ENCODE results near the gene VEPH1. TPM values are rescaled to one million over a fixed set of nuclear protein-coding genes. Genes with fewer than 3 reads are reported as not detected.

Gene VEPH1
- total RNA-seq, 1 experiment from 2014 or later, result 49.0 TPM

- DNase-seq (ENCODE audit: low read depth), result peak; percentile 58
These were observed 73.5 kb downstream of the VEPH1 start for GRCh38 chr3:157429708-157430107.

- no peak for DNase-seq (ENCODE audit: low read depth)
These were observed 74.4 kb downstream of the VEPH1 start for GRCh38 chr3:157428853-157429252.

DNA sequence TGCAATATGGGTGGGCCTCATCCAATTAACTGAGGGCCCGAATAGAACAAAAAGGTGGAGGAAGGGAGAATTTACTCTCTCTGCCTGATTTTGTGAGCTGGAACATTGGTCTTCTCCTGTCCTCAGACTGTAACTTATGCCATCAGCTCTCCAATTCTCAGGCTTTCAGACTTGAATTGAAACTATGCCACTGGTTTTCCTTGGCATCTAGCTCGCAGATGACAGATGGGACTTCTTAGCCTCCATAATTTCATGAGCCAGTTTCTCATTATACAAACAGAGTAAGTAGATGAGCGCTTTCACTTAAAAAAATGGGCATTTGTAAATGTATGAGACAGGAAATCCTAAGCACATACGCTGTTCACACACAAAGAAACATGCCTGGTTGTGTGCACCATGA lies 75.3 kb downstream of the VEPH1 start:
- no peak for DNase-seq (ENCODE audit: low read depth)

- peak; percentile 34 for DNase-seq (ENCODE audit: low read depth)
These were observed 79.9 kb downstream of the VEPH1 start for GRCh38 chr3:157423337-157423736.

DNA sequence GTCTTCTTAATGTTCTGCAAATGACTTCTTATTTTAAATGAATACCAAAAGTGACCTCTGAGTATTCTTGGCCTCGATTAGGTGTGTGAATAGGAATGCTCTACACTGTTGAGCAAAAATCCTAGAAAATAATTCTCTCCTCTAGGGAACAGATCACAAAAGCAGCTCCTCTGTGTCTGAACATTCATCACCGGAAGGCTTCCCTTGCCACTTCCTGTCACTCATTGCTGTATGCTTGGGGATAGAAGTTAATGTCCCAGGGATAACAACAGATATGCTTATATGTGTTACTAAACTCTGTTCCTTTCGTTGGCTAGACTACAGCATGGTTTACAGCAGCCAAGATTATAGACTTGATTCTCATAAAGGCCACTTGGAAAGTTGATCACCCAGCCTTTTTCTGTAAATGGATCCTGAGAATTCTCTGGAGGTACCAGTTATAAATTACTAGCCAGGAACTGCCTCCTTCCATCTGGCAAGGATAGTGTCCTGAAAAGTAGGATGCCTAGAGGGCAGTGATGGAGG lies 82.5 kb downstream of the VEPH1 start:
- no peak for DNase-seq (ENCODE audit: low read depth)

GRCh38 chr3:157418104-157418503 lies 85.1 kb downstream of the VEPH1 start:
- peak; percentile 55 for DNase-seq (ENCODE audit: low read depth)

DNA sequence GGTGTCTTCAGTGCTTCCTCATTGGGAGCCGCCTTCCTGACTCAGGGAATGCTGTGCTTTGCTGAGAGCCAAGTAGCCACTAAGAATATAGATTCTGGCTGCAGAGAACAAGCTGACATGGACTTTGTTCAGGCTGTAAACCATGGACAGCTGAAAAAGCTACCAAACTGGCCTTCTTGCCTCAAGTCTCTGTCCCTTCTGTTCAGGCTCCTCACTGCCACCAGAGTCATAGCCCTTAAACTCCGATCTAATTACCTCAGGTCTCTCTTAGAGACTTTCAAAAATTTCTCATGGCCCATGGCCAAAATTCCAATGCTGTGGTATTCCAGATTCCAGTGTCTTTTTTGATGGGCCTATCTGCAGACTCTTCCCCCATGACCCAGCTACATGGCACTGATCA lies 86.0 kb downstream of the VEPH1 start:
- DNase-seq (ENCODE audit: low read depth), result peak; percentile 78

DNA sequence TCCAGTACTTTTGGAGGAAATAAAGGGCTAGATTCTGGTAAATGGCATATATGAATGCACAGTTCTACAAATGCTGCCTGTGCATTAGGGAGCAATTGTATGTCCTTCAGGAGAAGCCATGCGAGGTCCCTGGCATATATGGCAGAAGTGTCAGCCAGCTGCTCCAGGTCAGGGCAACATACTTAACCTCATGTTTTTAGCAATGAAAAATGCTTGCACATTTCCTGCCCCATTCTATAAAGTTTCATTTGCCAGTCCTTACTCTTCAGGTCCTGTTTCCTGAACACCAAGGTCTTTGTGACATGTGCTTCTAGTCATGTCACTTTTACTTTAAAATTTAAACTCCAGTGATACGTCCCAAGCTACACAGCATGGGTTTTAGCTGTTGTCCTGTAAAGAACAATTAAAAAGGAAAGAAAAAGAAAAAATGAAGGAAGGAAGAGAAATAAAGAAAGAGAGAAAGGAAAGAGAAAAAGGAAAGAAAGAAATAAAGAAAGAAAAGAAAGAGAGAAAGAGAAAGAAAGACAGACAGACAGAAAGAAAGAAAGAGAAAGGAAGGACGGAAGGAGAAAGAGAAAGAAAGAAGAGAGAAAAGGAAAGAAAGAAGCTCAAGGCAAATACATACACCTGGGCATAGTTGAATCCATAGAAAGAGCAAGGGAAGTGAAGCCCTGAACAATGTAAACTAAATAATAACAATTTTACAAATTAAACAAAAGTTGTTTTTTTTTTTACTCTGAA lies 86.7 kb downstream of the VEPH1 start:
- no peak for DNase-seq (ENCODE audit: low read depth)

DNA sequence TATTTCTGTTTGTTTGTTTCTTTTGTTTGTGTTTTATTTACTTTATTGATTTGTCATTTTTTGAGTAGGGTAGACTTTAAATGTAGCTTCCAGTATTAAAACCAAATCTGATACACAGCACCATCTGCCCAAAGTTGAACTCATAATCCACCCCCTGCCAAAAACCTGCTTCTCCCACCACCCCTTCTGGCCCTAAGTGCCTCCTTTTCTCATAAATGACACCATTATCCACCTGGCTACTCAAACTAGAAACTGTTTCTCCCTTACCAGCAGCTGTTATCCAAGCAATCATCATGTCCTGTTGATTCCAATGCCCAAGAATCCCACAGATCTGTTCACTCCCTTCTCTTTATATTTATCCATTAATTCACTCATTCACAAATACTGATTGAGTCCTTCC lies 88.4 kb downstream of the VEPH1 start:
- no peak for DNase-seq (ENCODE audit: low read depth)

GRCh38 chr3:157412323-157412855 lies 90.8 kb downstream of the VEPH1 start:
- peak; percentile 57 for DNase-seq (ENCODE audit: low read depth)

DNA sequence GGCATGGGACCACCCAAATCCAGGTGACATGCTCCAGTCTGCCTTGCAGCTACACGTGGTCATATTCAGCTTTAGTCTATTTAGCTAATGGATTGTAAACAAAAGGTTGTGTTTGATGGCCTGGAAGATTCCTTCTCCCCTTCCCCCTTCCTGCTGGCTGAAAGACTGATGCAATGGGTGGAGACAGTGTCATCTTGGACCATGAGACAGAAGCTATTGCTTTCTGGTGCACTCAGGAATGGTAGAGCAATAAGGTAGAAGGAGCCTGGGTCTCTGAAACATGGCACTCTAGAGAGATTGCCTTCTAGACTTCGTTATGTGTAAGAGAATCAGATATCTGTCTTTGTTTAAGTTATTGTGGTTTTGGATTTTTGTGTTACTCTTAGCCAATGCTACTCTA lies 92.3 kb downstream of the VEPH1 start:
- no peak for DNase-seq (ENCODE audit: low read depth)

DNA sequence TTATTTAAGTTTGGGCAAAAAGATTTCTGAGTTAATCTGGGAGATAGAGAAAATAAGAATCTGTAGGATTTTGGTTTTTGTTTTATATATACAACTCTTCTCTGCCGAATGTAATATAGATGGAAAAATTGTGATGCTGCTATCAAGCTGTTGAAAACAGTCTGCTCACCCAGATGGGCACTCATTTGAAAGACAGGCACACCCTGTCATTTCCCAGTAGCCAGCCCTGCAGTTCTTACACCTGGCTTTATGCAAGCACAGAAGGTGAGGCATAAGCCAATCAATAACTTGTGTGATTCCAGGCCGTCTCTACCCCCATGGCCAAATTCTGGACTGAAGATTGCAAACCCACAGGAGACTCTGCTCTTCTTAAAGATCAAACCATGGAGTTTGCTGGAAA lies 93.7 kb downstream of the VEPH1 start:
- no peak for DNase-seq (ENCODE audit: low read depth)

- no peak for DNase-seq (ENCODE audit: low read depth)
These were observed 94.6 kb downstream of the VEPH1 start for GRCh38 chr3:157408499-157409149.

- DNase-seq (ENCODE audit: low read depth), result no peak
These were observed 95.4 kb downstream of the VEPH1 start for GRCh38 chr3:157407769-157408168.

GRCh38 chr3:157406394-157406793 lies 96.8 kb downstream of the VEPH1 start:
- peak; percentile 36 for DNase-seq (ENCODE audit: low read depth)

DNA sequence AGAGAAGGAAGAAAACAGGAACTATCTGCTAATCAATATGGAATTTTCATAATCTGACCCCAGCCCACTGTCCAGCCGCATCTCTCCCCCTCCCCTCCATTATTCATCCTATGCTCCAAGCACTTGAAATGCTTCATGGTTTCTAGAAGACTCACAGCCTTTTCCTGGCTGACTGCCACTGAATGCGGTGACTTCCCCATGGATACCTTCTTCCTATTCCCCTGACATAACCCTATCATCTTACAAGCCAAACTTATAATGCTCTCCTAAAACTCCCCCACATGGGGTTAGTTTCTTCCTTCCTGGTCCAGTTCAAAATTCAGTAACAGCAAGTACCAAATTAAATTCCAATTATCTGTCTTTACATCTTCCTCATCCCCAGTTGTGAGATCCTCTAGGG lies 97.8 kb downstream of the VEPH1 start:
- peak; percentile 79 for DNase-seq (ENCODE audit: low read depth)

DNA sequence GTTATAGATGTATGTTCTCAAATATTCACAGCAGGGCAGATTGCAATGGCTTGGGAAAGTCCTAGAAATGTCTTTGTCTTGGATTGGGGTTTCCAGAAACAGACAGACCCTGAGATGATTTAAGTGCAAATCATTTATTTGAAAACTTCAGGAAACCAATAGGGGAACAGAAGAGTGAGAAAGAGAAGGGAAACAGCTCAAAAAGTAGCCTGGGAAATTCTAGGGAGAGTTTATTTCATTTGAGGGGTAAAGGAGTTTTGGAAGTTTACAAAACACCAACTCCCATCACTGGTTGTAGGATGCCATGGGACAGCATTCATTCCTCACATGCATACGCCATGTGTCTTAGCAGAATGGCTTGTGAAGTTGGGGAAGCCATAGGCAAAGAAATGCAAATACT lies 98.8 kb downstream of the VEPH1 start:
- DNase-seq (ENCODE audit: low read depth), result no peak

DNA sequence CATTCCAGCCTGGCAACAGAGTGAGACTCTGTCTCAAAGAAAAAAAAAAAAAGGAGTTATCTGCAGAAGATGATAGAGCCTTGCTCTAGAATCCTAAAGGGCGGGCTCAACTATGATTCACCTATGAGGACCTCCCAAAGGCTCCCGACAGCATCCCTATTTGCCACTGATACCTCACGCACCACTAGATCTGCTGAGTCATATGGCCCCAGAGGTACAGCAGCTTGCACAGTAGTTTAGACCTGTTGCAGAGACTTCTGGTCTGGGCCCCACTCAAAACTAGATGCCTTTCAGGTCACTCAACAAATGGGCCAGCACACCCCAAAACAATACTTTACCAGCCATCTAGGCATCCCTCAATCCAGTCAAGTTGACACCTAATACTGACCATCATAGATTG lies 104.6 kb downstream of the VEPH1 start:
- no peak for DNase-seq (ENCODE audit: low read depth)

- DNase-seq (ENCODE audit: low read depth), result no peak
These were observed 108.8 kb downstream of the VEPH1 start for GRCh38 chr3:157394411-157394810.

DNA sequence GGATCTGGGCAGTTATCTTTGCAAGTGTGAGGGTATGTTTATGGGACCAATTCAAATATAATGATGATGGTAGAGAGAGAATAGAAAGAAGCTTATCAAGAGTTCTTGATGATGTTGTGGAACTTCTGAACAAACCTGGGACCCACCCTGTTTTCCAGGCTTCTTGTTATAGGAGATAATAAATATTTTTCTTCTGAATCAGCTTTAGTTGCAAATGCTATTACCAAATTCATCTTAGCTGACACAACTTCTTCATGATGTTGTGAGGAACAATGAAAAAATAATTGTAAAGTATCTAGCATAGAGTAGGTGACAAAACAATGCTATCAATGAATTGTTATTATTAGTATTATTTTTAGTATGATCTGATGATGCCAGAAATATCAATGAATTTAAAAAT lies 110.1 kb downstream of the VEPH1 start:
- DNase-seq (ENCODE audit: low read depth), result no peak

DNA sequence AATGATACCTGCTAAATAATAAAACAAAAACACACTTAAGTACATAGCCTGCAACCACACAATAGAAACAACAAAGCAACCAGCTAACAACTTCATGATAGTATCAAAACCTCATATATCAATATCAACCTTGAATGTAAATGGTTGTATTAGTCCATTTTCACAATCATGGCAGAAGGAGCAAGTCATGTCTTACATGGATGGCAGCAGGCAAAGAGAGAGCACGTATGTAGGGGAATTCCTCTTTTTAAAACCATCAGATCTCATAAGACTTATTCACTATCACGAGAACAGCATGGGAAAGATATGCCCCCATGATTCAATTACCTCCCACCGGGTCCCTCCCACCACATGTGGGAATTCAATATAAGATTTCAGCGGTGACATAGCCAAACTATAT lies 111.1 kb downstream of the VEPH1 start:
- DNase-seq (ENCODE audit: low read depth), result no peak

- no peak for DNase-seq (ENCODE audit: low read depth)
These were observed 112.3 kb downstream of the VEPH1 start for GRCh38 chr3:157390713-157391515.
